Spinal cord (tissue), 10 donors: ENCODE results near the gene CCNB1. TPM values are rescaled to one million over a fixed set of nuclear protein-coding genes. Genes with fewer than 3 reads are reported as not detected.
"Not testable (repeated sequence)": the region's sequence is repeated elsewhere in the genome, so short reads cannot be mapped to it uniquely, and the experiment has no call there.

Experiments used
- DNase-seq, 6 donors: peaks; one replicate each; pipeline versions ENCODE4 v3.0.0 to v3.0.0-alpha.2; 2013 to 2015; ENCODE audit warnings: low spot score in 6 of 6, low read depth in 4 of 6
- H3K27ac ChIP-seq: one replicate; pipeline ENCODE4 v1.5.1; 2013; ENCODE audit warnings: low read depth, low read length, control low read depth
- H3K27me3 ChIP-seq: one replicate; pipeline ENCODE4 v1.6.1; 2013; ENCODE audit warnings: low read length; ENCODE audit not compliant: control insufficient read depth, insufficient read depth
- H3K36me3 ChIP-seq: one replicate; pipeline ENCODE4 v1.6.1; 2013; ENCODE audit warnings: low read length; ENCODE audit not compliant: control insufficient read depth, insufficient read depth
- H3K4me1 ChIP-seq: one replicate; pipeline ENCODE4 v1.6.1; 2013; ENCODE audit warnings: low read length; ENCODE audit not compliant: control insufficient read depth, insufficient read depth
- H3K4me3 ChIP-seq: one replicate; pipeline ENCODE4 v1.5.1; 2013; ENCODE audit warnings: low read depth, low read length, control low read depth
- H3K9me3 ChIP-seq: one replicate; pipeline ENCODE4 v1.6.1; 2013; ENCODE audit warnings: low read length; ENCODE audit not compliant: control insufficient read depth, insufficient read depth
- WGBS: methylation state at CpG from one replicate; pipeline ENCODE4 v1.1.5; 2013; ENCODE audit warnings: missing lambda C conversion rate; ENCODE audit not compliant: insufficient coverage; 5-methylcytosine and 5-hydroxymethylcytosine counted together
- polyA plus RNA-seq, 2 donors: library from polyadenylated mRNA; unstranded; fragments of 120-200 nt; gene quantifications; one replicate each; pipeline ENCODE4 v1.2.1, GENCODE V29; 2013; ENCODE audit not compliant: insufficient read length in 2 of 2
- small RNA-seq: library from RNA; depleted of rRNA; stranded (forward); fragments of <200 nt; gene quantifications from one replicate; pipeline ENCODE3, GENCODE V24; 2014; ENCODE audit warnings: low replicate concordance
- total RNA-seq, 2 donors: library from RNA; depleted of rRNA in 1 of 2; stranded (reverse); fragments of 120-200 nt in 1 of 2; fragments of >200 nt in 1 of 2; gene quantifications; one replicate each; pipeline versions ENCODE4 v1.2.3 to v1.2.4, GENCODE V29; 2013 to 2014
- donor health status: healthy.

CCNB1 gene
- total and polyA plus RNA-seq, 4 donors: 38.0 to 47.2 (median 41.6) TPM

DNA sequence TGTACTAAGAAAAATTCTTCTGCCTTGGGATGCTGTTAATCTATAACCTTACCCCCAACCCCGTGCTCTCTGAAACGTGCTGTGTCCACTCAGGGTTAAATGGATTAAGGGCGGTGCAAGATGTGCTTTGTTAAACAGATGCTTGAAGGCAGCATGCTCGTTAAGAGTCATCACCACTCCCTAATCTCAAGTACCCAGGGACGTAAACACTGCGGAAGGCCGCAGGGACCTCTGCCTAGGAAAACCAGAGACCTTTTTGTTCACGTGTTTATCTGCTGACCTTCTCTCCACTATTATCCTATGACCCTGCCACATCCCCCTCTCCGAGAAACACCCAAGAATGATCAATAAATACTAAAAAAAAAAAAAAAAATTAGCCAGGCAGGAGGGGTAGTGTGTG lies 53.9 kb downstream of the CCNB1 start:
- not testable (repeated sequence) for DNase-seq, H3K4me1 ChIP-seq, H3K27me3 ChIP-seq, H3K9me3 ChIP-seq, H3K27ac ChIP-seq, H3K4me3 ChIP-seq
- H3K36me3 ChIP-seq: peaks cover 14% of the 10 kb centered on the region
- WGBS: no CpG with 5 or more reads among the region's 9 CpGs

DNA sequence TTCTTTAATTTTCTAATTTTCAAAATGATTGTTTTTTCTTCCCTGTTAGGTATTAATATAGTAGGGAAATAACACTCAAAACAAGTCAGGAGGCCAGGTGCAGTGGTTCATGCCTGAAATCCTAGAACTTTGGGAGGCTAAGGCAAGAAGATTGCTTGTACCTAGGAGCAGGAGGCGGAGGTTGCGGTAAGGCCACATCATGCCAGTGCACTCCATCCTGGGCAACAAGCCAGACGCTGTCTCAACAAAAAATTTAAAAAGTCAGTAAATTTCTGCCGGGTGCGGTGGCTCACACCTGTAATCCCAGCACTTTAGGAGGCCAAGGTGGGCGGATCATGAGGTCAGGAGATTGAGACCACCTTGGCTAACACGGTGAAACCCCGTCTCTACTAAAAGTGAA lies 57.6 kb downstream of the CCNB1 start:
- peaks cover 24% of the 10 kb centered on the region for H3K36me3 ChIP-seq

DNA sequence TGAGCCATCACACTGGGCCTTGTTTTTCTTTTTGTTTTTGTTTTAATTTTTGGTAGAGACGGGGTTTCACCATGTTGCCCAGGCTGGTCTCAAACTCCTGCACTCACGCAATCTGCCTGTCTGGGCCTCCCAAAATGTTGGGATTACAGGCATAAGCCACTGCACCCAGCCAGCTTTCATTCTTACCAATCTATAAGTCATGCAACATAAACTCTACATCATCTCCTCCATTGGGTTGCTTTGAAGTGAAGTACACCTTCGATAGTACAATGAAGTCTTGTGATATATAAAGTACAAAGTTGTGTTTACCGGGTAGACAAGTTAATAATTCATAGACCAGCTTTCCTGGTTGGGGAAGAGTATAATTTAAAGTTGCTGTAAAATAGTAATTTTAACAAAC lies 58.9 kb downstream of the CCNB1 start:
- no peaks in the 10 kb centered on the region for H3K27me3 ChIP-seq
- no peak for DNase-seq
- no CpG with 5 or more reads among the region's 4 CpGs for WGBS
- no peaks in the 10 kb centered on the region for H3K9me3 ChIP-seq
- no peak overlapping the region for H3K27ac ChIP-seq
- no peaks in the 10 kb centered on the region for H3K4me1 ChIP-seq
- H3K4me3 ChIP-seq: no peak overlapping the region
- H3K36me3 ChIP-seq: peaks cover 21% of the 10 kb centered on the region

More for the DNA sequence above, 57.6 kb downstream of the CCNB1 start:
- no peak overlapping the region for H3K4me3 ChIP-seq
- 92% methylated on average over 8 of the region's 8 CpGs for WGBS
- no peak overlapping the region for H3K27ac ChIP-seq
- no peaks in the 10 kb centered on the region for H3K4me1 ChIP-seq
- DNase-seq: no peak
- H3K27me3 ChIP-seq: no peaks in the 10 kb centered on the region
- H3K9me3 ChIP-seq: no peaks in the 10 kb centered on the region

Small RNA genes lying within 50 kb of the gene (small RNA-seq; reads per million reads assigned to genes)
- gene SNORA50D: not detected

Other genes starting within 250 kb of the CCNB1 start
- 10 to 100 TPM; 60.6 to 68.9 TPM for gene SLC30A5, start 73.1 kb upstream of the CCNB1 start, total RNA-seq
- 10 to 100 TPM; 51.6 to 56.3 TPM for gene SLC30A5, start 73.1 kb upstream of the CCNB1 start, polyA plus RNA-seq
- 10 to 100 TPM in 1 of 2 donors, 1 to 10 TPM in 1; 7.9 to 11.8 TPM for gene CENPH, start 22.4 kb downstream of the CCNB1 start, total RNA-seq
- gene CENPH, start 22.4 kb downstream of the CCNB1 start, polyA plus RNA-seq: 10 to 100 TPM; 15.3 to 17.8 TPM
- 10 to 100 TPM; 29.9 to 47.6 TPM for gene CDK7, start 67.7 kb downstream of the CCNB1 start, total RNA-seq
- 10 to 100 TPM; 27.0 to 27.3 TPM for gene CDK7, start 67.7 kb downstream of the CCNB1 start, polyA plus RNA-seq
- gene CCDC125, start 165.7 kb downstream of the CCNB1 start, total RNA-seq: 1 to 10 TPM; 6.6 to 8.5 TPM
- 1 to 10 TPM; 8.1 to 8.6 TPM for gene CCDC125, start 165.7 kb downstream of the CCNB1 start, polyA plus RNA-seq
- 10 to 100 TPM; 43.1 to 54.6 TPM for gene AK6, start 202.4 kb downstream of the CCNB1 start, total RNA-seq
- 10 to 100 TPM; 52.6 to 61.8 TPM for gene AK6, start 202.4 kb downstream of the CCNB1 start, polyA plus RNA-seq
- gene TAF9, start 202.4 kb downstream of the CCNB1 start, total RNA-seq: 10 to 100 TPM; 54.5 to 68.3 TPM
- gene TAF9, start 202.4 kb downstream of the CCNB1 start, polyA plus RNA-seq: 10 to 100 TPM; 65.6 to 69.8 TPM
- 10 to 100 TPM; 27.6 to 31.6 TPM for gene RAD17, start 202.7 kb downstream of the CCNB1 start, total RNA-seq
- 10 to 100 TPM; 25.8 to 28.9 TPM for gene RAD17, start 202.7 kb downstream of the CCNB1 start, polyA plus RNA-seq
- gene MARVELD2, start 248.0 kb downstream of the CCNB1 start, total RNA-seq: 10 to 100 TPM in 1 of 2 donors, 1 to 10 TPM in 1; 2.4 to 12.9 TPM
- gene MARVELD2, start 248.0 kb downstream of the CCNB1 start, polyA plus RNA-seq: 1 to 10 TPM; 2.4 to 2.8 TPM